Fibroblast of peridontal ligament (primary cell): ENCODE results near the gene TNRC18.
"Not testable (repeated sequence)": the region's sequence is repeated elsewhere in the genome, so short reads cannot be mapped to it uniquely, and the experiment has no call there.

Experiments
- DNase-seq: peaks from one replicate; pipeline ENCODE4 v3.0.0-alpha.2; 2010; ENCODE audit errors: extremely low read depth

TNRC18 gene, protein sequence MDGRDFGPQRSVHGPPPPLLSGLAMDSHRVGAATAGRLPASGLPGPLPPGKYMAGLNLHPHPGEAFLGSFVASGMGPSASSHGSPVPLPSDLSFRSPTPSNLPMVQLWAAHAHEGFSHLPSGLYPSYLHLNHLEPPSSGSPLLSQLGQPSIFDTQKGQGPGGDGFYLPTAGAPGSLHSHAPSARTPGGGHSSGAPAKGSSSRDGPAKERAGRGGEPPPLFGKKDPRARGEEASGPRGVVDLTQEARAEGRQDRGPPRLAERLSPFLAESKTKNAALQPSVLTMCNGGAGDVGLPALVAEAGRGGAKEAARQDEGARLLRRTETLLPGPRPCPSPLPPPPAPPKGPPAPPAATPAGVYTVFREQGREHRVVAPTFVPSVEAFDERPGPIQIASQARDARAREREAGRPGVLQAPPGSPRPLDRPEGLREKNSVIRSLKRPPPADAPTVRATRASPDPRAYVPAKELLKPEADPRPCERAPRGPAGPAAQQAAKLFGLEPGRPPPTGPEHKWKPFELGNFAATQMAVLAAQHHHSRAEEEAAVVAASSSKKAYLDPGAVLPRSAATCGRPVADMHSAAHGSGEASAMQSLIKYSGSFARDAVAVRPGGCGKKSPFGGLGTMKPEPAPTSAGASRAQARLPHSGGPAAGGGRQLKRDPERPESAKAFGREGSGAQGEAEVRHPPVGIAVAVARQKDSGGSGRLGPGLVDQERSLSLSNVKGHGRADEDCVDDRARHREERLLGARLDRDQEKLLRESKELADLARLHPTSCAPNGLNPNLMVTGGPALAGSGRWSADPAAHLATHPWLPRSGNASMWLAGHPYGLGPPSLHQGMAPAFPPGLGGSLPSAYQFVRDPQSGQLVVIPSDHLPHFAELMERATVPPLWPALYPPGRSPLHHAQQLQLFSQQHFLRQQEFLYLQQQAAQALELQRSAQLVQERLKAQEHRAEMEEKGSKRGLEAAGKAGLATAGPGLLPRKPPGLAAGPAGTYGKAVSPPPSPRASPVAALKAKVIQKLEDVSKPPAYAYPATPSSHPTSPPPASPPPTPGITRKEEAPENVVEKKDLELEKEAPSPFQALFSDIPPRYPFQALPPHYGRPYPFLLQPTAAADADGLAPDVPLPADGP (N-terminal part only)

DNA sequence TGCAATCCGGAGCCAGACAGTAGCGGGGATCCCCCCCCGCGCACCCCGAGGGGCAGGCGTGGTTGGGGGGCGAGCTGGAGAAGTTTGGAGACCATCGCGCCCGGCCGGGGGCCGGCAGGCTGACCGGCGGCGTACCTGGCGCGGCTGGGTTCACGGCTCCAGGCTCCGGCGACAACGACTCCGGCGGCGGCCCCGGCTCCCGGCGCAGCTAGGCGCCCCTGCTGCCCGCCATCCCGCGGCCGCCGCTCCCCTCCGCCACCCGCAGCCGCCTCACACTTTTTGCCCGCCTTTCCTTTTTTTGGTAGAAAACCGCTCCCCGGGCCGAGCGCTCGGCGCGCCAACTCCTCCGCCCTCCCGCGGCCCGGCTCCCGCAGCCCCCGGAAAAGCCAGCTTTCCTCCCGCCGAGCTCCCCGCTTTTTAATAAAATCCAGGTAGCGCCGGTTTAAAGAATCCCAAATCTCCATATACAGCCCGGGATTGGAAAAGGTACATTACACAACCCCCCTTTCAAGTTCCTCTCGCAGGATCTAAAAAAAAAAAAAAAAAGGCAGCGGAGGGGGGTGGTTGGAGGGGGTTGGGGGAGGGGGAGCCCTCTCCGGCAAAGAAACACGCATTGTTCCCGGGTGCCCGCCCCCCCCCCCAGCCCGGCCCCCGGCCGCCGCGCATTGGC lies at the start of gene TNRC18:
TSS of gene TNRC18 (minus strand) at position 529 of the 670 bp plus-strand sequence. CDS start 2,588 bp downstream, outside the sequence.
- DNase-seq, result no peak

DNA sequence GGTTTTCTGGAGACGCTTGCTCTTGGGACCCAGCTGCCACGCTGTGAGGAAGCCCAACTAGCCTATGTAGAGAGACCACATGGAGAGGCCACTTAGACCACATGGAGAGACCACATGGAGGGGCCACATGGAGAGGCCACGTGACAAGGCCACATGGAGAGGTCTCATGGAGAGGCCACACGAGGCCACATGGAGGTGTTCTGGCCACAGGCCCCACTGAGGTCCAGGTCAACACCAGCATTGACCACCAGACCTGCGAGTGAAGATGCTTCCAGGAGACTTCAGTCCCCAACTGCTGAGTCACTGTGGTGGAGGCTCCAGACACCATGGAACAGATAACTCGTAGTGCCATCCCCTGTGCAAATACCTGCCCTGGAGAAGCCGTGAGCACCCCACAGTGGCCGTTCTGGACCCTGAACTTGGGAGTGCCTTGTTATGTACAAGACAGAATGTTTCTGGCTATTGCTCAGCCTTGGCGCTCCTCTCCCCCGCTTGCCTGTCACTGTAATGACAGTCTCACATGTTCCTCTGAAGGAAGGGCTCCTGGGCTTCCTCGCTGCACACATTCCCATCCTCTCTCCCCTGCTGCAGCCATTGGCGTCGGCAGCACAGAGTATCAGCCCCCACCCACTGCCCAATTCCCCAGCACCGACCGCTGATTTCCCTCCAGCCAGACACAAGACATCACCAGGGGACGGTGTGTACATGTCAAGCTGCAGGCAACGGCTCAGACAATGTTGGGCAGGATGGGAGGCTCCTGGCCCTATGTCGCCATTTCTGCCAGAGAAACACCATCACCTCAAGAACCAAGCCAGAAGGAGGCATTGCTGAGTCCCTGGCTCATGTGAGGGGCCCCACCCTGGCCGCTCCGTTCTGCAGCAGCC lies 49.0 kb upstream of the TNRC18 start:
- no peak for DNase-seq

DNA sequence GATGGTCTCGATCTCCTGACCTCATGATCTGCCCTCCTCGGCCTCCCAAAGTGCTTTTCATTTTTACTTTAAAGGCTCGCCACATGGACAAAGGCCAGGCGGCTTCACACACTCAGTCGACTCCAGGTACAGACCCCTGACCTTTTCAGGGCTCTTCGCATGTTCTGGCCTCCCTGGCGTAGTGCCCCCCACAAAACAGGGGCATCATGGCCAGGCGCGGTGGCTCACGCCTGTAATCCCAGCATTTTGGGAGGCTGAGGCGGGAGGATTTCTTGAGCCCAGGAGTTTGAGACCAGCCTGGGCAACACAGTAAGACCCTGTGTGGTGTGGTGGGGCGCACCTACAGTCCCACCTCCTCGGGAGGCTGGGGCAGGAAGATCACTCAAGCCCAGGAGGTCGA lies 48.0 kb upstream of the TNRC18 start:
- not testable (repeated sequence) for DNase-seq

DNA sequence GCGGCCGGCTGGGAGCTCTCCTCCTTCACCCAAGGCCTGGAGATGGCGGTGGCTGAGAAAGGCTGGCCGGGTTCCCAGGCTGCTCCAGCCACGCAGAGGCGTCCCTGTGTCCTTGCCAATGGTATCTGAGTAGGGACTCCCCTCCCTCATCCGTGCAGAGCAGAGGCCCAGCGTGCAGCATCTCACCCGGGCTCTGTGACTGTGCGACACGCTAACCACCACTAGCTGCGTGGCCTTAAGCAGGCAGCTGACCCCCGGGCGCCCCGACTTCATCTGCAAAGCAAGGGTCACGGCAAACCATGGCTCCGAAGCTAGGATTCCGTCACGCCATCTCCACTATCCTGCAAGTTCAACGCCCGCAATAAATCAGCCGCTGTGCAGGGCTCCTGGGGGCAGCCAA lies 47.2 kb upstream of the TNRC18 start:
- DNase-seq, result no peak

DNA sequence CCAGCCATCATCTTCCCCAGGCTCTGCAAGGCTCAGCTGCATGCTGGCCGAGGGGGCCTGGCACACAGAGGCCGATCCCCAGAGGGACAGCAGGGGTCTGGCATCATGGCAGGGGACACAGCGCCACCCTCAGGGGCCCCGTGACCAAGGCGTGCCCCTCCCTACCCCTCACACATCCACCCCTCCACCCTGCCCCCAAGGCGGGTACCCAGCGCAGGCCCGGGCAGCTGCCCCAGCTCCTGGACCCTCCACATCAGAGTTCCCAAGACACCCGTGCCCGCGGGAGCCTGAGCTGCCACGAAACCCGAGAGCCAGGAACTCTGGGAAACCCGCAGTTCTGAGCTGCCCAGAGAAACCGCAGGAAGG lies 46.5 kb upstream of the TNRC18 start:
- no peak for DNase-seq

DNA sequence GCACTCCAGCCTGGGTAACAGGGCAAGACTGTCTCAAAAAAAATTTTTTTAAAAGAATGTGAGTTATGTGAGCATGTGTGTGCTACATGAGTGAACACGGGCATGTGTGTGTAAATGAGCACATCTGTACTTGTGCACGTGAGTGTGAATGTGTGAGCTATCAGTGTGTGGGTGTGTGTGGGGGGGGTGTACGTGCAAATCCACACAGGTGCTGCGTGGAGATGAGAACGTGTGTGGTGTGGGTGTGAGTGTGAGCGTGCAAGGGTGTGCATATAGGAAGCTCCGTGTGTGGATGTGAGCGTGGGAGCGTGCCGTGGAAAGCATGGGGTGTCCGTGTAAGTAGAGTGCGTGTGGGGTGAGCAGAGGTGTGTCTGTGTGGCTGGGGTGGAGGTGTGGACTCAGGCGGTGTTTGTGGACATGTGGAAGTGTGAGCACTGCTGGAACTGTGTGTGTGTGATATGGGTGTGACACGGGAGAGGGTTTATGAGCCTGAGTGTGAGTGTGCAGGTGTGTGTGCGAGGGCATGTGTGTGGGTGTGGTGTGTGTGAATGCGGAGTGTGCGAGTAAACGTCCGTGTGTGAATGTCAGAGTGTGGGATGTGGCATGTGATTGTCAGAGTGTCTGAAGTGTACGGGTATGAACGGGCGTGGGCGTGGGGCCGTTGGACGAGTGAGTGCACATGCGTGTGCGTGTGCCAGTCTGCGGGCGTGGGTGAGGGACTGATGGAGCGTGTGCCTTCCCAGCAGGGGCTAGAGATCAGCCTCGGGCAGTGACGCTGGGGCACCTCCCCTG lies 45.9 kb upstream of the TNRC18 start:
- no peak for DNase-seq

DNA sequence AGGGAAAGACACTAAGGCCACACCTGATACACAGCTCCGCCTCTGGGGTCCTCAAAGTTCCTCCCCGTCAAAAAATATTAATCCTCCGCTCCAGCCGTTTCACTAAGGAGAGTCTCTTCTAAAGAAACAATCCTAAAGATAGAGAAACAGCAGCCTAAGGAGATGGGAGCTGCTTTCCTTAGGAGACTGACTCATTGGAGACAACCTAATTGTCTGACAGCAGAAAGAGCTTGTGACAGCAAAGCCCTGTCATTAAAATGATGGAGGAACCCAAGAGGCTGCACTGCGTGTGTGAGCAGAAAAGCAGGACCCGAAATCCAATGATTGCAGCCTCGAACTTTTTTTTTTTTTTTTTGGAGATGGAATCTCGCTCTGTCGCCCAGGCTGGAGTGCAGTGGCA lies 44.0 kb upstream of the TNRC18 start:
- DNase-seq, result no peak

DNA sequence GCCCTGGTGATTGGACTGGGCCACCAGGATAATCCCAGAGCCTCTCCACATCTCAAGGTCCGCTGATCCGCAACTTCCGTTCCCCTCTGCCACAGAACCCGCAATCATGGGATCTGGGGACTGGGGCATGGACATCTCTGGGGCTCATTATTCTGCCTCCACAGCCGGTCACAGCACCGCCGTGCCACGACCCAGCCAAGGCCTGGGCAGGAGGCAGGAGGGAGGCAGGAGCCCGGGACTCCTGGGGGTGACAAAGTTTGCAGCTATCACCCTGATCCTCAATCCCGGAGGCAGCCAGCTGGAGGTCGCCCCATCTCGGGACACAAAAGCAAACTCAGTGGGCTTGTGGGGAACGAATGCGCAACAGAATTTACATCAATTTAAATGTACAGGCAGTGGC lies 42.9 kb upstream of the TNRC18 start:
- no peak for DNase-seq

DNA sequence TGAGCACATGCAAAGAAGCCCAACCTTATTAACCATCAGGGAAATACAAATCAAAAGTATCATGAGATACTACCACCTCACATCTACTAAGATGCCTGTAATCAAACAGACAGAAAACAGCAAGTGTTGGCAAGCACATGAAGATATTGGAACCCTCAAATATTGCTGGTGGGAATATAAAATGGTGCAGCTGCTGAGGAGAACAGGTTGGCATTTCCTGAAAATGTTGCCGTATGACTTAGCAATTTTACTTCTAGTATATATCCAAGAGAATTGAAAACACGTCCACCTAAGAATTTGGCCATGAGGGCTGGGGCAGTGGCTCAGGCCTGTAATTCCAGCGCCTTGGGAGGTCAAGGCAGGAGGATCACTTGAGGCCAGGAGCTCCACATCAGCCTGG lies 39.4 kb upstream of the TNRC18 start:
- no peak for DNase-seq

DNA sequence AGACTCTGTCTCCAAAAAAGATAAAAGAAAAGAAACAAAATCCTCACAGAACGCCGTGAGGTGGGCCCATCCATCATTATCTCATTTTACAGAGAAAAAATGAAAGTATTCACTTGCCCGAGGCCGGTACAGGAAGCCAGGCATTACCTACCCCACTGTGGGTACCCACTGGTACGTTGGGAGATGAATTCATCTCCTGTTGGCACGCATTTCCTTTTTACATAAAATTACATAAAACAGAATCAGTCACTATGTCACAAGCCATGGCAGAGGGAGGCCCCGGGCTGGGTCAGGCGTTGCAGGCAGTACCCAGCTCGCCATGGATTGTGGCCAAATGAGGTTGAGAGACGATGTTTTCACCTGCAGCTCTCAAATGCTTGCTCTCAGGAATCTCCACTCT lies 38.6 kb upstream of the TNRC18 start:
- no peak for DNase-seq

DNA sequence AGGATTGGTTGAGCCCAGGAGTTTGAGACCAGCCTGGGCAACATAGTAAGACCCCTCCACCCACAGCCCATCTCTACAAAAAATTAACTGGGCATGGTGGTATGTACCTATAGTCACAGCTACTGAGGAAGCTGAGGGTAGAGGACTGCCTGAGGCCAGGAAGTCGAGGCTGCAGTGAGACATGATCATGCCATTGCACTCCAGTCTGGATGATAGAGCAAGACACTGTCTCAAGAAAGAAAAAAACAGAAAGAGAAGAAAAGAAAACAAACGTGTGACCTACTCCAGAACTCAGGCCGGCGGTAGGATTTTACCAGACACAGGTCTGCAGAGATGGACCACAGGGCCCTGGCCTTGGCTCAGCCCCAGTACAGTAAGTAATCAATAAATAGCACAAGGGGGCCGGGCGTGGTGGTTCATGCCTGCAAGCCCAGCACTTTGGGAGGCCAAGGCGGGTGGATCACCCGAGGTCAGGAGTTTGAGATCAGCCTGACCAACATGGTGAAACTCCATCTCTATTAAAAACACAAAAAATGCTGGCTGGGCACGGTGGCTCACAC lies 35.4 kb upstream of the TNRC18 start:
- DNase-seq, result no peak

DNA sequence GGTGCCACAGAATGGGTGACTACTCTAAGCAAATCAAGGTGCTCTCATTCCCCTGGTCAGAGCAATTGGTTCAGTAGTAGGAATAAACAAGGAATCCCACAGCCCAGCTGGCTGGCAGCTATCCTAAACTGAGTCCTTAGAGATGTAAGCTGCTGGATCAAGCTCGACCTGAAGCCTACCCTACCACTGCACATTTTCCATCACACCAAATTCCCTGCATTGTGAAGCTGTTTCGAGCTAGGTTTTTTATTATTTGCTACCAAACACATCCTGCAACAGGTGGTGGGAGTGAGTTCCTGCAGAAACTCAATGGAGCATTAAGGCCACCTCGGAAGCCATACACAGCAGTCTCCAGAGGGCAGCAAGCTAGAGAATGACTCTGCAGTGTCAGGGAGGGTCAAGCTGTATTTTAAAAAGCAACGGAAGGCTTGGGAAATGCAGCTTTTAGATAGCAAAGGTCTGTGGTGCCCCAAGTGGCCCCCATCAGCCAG lies 33.7 kb upstream of the TNRC18 start:
- DNase-seq, result no peak

DNA sequence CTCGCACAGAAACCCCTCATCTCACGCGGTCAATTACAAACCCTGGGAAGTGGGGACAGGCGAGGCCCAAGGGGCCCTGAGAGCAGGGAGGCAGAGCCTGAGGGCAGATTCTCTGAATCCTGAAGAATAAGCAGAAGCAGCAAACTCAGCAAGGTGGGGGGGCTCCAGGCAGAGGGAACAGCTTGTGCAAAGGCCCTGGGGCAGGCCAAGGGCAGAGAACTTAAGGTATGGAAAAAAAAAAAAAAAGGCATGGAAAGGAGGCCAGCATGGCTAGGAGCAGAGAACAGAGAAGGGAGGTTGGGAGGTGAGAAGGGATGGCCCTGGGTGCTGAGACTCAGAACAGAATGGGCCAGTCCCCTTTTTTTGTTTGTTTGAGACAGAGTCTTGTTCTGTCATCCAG lies 32.8 kb upstream of the TNRC18 start:
- DNase-seq, result no peak

DNA sequence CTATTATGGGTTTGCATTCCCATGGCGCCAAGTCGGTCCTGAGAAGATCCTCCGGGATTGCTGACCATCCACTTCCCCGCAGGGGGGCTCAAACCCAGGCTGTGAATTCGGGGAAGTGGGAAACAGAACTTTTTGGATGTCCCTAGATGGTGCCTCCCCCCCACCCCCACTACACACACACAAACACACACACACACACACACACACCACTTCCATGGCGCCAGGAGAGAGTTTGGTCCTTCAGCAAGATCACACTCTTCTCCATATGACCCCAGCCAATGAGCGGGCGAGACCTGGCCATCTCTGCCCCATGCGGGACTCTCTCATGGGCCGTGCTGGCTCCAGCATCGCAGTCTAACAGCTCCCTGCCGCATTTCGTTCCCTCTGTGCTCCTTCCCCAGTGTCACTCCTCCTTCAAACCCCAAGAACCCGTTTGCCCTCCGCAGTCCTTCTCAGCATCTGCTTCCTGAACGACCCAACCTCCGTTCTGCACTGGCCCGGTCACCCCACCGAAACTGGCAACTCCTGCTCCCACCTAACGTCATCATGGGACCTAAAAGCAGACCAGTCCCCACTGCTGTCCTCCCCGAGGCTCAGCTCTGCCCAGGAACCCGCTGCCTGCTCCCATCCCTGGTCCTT lies 32.1 kb upstream of the TNRC18 start:
- no peak for DNase-seq

DNA sequence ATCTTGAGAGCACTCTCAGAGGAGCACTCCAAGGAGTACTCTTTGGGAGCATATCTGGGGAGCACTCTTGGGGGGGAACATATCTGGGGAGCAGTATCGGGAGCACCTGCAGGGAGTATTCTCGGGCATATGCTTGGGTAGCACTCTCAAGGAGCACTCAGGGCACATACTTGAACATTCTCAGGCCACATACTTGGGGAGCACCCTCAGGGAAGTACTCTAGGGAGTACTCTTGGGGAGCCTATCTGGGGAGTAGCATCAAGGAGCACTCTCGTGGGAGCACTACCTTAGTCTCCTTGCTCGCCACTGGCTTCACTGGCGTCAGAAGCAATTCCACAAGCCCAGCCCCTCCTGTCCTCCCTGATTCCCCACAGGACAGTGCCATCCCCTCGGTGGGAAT lies 31.5 kb upstream of the TNRC18 start:
- DNase-seq, result no peak

DNA sequence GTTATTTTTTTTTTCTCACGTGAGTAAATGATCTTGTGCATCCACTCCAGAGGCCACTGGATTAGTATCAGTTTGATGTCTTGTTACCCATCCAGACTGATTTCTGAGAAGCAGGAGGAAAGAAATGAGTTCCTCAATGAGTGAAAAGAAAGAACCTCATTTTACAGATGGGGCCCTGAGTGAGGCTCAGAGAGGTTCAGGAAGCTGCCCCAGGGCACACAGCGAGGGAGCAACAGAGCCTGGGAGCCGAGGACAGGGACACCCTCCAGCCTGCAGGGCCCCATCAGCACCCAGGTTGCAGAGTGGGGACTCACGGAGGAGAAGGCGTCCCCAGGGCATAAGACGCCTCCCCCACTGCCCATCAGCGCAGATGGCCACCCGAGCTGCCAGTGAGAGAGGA lies 30.9 kb upstream of the TNRC18 start:
- no peak for DNase-seq

DNA sequence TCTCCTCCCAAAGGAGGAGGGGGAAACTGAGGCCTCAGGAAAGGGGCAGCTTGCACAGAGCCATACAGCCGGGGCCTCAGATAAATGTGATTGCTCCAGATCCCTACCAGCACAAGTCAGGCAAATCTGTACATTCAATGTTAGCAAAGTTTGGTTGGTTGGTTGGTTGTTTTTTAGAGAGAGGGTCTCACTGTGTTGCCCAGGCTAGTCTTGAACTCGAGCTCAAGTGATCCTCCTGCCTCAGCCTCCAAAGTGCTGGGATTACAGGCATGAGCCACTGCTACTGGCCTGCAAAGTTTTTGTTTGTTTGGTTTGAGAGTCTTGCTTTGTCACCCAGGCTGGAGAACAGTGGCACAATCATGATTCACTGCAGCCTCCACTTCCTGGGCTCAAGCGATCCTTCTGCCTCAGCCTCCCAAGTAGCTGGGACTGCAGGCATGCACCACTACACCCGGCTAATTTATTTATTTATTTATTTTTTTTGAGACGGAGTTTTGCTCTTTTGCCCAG lies 30.0 kb upstream of the TNRC18 start:
- no peak for DNase-seq

DNA sequence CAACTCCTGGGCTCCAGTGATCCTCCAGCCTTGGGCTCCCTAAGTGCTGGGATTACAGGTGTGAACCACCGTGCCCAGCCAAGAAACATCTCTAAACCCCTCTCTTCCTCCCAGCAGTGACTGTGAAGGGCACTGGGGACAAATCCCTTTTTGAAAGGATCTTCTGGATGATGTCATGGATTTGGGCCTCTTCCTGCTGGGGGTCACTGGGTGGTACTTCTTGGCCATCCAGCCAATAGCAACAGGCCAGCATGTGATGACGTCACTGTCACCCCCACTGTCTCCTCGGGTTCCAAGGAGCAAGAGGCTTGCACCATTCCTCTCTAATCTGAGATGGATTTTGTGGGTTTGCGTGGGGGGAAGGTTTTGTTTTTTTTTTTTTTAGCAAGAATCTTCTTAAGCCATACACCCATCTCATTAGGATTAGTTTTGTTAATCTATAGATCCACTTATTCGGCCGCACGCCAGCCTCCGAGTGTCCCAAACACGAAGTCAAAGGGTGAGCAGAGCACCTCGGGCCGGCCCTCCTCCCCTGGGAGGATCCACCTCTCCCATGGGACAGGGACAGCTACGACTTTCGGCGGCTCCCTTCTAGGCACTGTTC lies 29.4 kb upstream of the TNRC18 start:
- peak; percentile 80 for DNase-seq
